Left forelimb (tissue), 1 donor: ENCODE measurements around the gene ADM.

Experiments
- DNase-seq: peaks from one replicate; pipeline ENCODE4 v3.0.0-alpha.2; 2018; ENCODE audit warnings: low spot score

ADM gene

GRCh38 chr11:10328314-10329098 is 23.6 kb downstream of the ADM start:
- no peak for DNase-seq

DNA sequence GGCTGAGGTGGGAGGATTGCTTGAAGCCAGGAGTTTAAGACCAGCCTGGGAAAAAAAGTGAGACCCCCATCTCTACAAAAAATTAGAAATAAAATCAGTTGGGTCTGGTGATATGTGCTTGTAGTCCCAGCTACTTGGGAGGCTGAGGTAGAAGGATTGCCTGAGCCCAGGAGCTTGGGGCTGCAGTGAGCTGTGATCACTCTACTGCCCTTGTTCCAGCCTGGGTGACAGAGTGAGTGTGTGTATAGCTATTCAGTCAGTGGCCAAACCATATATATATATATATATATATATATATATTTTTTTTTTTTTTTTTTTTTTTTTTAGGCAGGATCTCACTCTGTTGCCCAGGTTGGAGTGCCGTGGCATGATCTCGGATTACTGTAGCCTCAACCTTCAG is 24.5 kb downstream of the ADM start:
- no peak for DNase-seq

- DNase-seq: no peak
Observed at GRCh38 chr11:10329935-10330334, 25.1 kb downstream of the ADM start.

DNA sequence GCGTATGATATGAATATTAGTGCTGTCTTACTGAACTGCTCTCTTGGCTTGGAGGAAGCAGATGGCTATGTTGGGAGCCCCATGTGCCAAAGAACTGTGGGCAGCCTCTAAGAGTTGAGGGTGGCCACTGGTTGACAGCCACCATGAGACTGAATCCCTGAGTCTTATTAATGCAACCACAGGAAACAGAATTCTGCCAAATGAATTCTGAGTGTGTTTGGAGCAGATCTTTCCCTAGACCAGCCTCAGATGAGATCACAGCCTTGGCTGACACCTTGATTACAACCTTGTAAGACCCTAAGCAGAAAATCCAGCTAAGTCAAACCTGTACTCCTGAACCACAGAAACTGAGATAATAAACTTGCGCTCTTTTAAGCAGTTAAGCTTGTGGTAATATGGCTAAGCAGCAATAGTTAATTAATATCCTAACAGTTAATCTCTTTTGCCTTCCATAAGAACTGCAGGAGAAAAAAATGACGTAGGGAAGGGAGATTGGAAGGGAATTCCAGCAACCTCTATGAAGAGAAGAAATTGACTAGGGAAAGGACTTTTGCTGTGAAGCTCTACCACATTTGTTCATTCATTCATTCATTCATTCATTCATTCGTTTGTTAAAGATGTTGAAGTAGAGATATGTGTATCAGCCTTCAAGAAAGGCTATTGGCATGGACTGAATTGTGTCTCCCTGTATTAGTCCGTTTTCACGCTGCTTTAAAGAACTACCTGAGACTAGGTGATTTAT is 26.8 kb downstream of the ADM start:
- DNase-seq: no peak

DNA sequence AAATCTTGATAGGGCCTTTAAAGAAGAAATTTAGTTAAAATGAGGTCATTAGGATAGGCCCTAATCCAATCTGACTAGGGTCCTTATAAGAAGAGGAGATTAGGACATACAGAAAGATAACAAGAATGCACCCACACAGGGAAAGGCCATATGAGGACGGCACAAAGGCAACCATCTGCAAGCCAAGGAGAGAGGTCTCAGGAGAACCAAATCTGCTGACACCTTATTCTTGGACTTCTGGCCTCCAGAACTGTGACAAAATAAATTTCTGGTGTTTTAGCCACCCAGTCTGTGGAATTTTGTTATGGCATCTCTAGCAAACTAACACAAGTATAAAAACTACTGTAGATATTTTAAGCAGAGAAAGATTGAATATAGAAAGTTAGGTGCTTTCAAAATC is 28.6 kb downstream of the ADM start:
- DNase-seq: no peak

GRCh38 chr11:10338287-10338686 is 33.4 kb downstream of the ADM start:
- no peak for DNase-seq

- DNase-seq: no peak
Observed at GRCh38 chr11:10348650-10349280, 43.9 kb downstream of the ADM start.

GRCh38 chr11:10349281-10349665 is 44.4 kb downstream of the ADM start:
- no peak for DNase-seq

DNA sequence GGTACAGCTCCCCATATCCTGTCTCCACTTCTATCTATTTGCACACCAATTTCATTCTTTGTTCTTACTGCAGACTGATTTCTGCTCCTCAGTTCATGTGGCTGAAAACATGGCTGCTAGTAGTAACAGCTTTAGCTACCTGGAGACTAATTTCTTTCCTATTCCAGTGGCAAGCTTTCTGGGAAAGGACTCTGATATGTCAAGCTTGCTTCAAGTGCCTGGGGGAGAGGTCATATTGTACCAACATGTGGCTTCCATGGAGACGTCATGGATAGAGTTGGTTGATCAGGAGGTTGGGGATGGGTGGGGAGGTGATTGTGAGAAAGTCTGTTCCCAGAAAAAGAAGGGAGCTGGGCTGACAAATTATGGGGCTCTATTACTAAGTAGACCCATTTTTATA is 44.9 kb downstream of the ADM start:
- no peak for DNase-seq

- DNase-seq: no peak
Observed at GRCh38 chr11:10350334-10350733, 45.5 kb downstream of the ADM start.

DNA sequence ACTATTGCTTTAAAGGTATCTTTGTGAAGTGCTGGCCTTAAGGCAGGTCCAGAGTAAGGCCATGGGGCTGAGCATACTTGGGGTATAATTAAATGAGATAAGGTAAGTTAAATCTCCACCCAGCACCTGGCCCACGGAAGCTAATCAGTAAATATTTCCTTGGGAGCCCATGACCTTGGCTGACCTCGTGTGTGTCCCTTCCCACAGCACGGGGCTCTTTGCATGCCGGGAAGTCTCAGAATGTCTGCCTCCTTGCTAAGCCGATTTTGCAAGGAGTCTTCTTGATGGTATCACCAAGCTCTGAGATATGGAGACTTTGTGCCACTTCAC is 46.5 kb downstream of the ADM start:
- no peak for DNase-seq

DNA sequence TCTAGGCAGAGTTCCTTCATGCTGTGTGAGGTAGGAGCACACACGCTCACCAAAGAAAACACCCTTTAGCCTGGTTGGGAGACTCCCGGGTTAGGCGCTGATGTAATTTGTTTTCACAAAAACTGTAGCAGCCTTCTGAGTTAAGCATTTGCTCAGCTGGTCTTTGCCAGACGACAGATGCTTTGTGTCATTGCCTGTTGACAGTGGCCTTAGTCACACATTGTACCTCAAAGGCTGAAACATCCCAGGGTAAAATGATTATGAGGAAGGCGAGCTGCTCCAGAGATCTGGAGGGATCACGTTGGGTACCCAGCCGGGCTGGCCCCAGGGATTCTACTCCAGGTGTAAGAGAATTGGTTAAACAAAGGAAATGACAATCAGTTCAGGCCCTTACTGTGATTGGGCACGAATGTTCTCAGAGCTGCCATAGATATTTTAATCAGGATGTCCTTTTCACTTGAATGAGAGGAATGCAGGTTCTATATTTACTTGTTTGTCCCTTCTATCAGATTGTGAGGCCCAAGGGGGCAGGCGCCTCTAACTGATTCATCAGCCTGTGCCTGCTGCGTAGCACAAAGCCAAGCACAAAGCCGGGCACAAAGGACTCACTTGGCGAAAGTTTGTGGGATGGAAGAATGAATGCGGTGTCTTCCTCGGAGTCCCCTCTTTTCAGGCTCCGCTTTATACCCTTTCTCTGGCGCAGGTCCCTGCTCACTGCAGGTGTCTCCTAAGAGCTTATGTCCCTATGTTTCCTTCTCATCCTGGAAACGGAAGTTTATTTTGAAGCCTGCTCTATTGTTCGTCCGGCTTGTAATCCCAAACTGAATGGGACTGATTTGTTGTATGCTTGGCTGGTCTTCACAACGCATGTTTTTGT is 47.1 kb downstream of the ADM start:
- DNase-seq: no peak

- no peak for DNase-seq
Observed at GRCh38 chr11:10352921-10353550, 48.2 kb downstream of the ADM start.

GRCh38 chr11:10354389-10354788 is 49.5 kb downstream of the ADM start:
- DNase-seq: no peak

GRCh38 chr11:10355257-10355661 is 50.4 kb downstream of the ADM start:
- DNase-seq: no peak

DNA sequence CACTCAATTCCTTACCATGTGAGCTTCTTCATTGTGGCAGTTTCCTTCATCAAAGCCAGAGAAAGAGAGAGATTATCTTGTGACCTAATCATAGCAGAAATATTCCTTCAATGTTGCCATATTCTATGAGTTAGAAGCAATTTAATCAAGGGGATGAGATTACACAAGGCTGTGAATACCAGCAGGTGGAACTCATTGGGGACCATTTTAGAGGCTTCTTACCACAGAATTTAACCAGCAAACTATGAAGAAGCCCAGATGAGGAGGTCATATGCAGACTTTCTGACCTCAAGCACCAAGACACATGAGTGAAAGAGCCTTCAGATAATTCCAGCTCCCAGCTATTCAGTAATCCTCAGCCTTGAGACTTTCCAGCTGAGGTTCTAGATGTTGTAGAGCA is 51.3 kb downstream of the ADM start:
- DNase-seq: no peak
